Spleen (tissue), 11 donors: ENCODE measurements around the gene ST8SIA6. TPM values are rescaled to one million over a fixed set of nuclear protein-coding genes. Genes with fewer than 3 reads are reported as not detected.

Experiments
- DNase-seq: peaks from one replicate; pipeline ENCODE4 v3.0.0-alpha.2; 2020
- H3K27ac ChIP-seq, 8 donors: fragments of 200-600 bp; sonication (generic) in 7 of 8; 1 replicate in 4 of 8; 2 replicates in 4 of 8; pipeline versions ENCODE4 v1.5.0 to v1.8.0; 2016 to 2021; ENCODE audit warnings: inconsistent platforms in 4 of 8, mild to moderate bottlenecking in 4 of 8, moderate library complexity in 1 of 8
- H3K27me3 ChIP-seq, 7 donors: fragments of 200-600 bp; sonication (generic) in 6 of 7; replicated peaks in 1 of 7; 1 replicate in 4 of 7; 2 replicates in 3 of 7; pipeline versions ENCODE4 v1.5.0 to v1.8.0; 2016 to 2021; ENCODE audit warnings: inconsistent platforms in 3 of 7, mild to moderate bottlenecking in 1 of 7
- H3K36me3 ChIP-seq, 6 donors: fragments of 200-600 bp; sonication (generic) in 5 of 6; 1 replicate in 4 of 6; 2 replicates in 2 of 6; pipeline versions ENCODE4 v1.5.0 to v1.8.0; 2016 to 2021; ENCODE audit warnings: inconsistent platforms in 2 of 6
- H3K4me1 ChIP-seq, 6 donors: fragments of 200-600 bp; sonication (generic) in 5 of 6; 1 replicate in 3 of 6; 2 replicates in 3 of 6; pipeline versions ENCODE4 v1.5.0 to v1.8.0; 2016 to 2021; ENCODE audit warnings: inconsistent platforms in 3 of 6
- H3K4me3 ChIP-seq, 8 donors: fragments of 200-600 bp; sonication (generic) in 7 of 8; 1 replicate in 4 of 8; 2 replicates in 4 of 8; pipeline versions ENCODE4 v1.5.0 to v1.8.0; 2016 to 2021; ENCODE audit warnings: inconsistent platforms in 4 of 8, mild to moderate bottlenecking in 4 of 8, moderate library complexity in 2 of 8
- H3K9me3 ChIP-seq, 8 donors: fragments of 200-600 bp; sonication (generic) in 7 of 8; 1 replicate in 4 of 8; 2 replicates in 4 of 8; pipeline versions ENCODE4 v1.5.0 to v1.8.0; 2016 to 2021; ENCODE audit warnings: inconsistent platforms in 4 of 8
- CTCF ChIP-seq, 11 experiments: fragments of 200-600 bp in 7 of 11; fragments of 450-650 bp in 4 of 11; sonication (generic) in 4 of 11; IDR thresholded peaks in 8 of 11; conservative IDR thresholded peaks in 3 of 11; 1 replicate in 7 of 11; 2 replicates in 4 of 11; pipeline versions ENCODE4 v1.4.0 to v1.8.0; 2016 to 2021; ENCODE audit warnings: antibody characterized with exemption in 11 of 11, inconsistent platforms in 4 of 11, mild to moderate bottlenecking in 1 of 11
- POLR2A ChIP-seq, 3 donors: fragments of 450-650 bp; IDR thresholded peaks; one replicate each; pipeline ENCODE4 v1.5.1; 2017; ENCODE audit warnings: antibody characterized with exemption in 3 of 3, mild to moderate bottlenecking in 1 of 3
- POLR2AphosphoS5 ChIP-seq, 3 donors: sonication (generic); formaldehyde crosslinking; IDR thresholded peaks; one replicate each; pipeline ENCODE4 v1.5.1; 2017; ENCODE audit warnings: antibody characterized with exemption in 3 of 3
- WGBS, 5 donors: extraction: QIAGEN DNeasy Blood & Tissue Kit in 3 of 5; methylation state at CpG; one replicate each; pipeline versions ENCODE4 v1.1.5 to v1.1.7; 2013 to 2018; 5-methylcytosine and 5-hydroxymethylcytosine counted together
- intact Hi-C: fragments of 100-400 bp; cut with DNase I; formaldehyde crosslinking; loops from one replicate; pipeline ENCODE4 v1.15.0; 2023; ENCODE audit warnings: low total_unique reads
- polyA plus RNA-seq, 3 donors: library from polyadenylated mRNA; stranded (reverse); fragments of 200-250 nt; gene quantifications; one replicate each; pipeline ENCODE4 v1.2.1, GENCODE V29; 2013
- total RNA-seq, 7 donors: library from RNA; depleted of rRNA in 3 of 7; stranded (reverse); fragments of >200 nt in 3 of 7; fragmentation: NEBNext Ultra II Directional in 4 of 7; extraction: Animal tissue kit (Norgen Biotek cat#: 25700) in 4 of 7; gene quantifications; one replicate each; pipeline versions ENCODE4 v1.1.0 to v1.2.1, GENCODE V29; 2016 to 2021
- donor health status: healthy with polysubstance abuse.
- donor health status: DM: no; HTN: no; CAD: no; lungs with moderate emphysema.
- donor health status: DM: no; HTN: no; CAD: no.
- donor health status: Bipolar disorder and iron deficiency.
- donor health status: healthy.
- donor health status: DM: no; HTN: no; CAD: no.
- donor health status: DM: yes; HTN: yes; CAD: no.

The ST8SIA6 gene
- total and polyA plus RNA-seq, 10 donors, result 0.02 to 1.2 (median 1.0) TPM; not detected in 3

GRCh38 chr10:17309435-17309834 is 145.0 kb downstream of the ST8SIA6 start:
- WGBS, 5 donors, result 74 to 88% (median 80%) methylated on average over 2 of the region's 2 CpGs
- no peak for DNase-seq
- no peak overlapping the region for H3K4me3 ChIP-seq
- no peaks in the 10 kb centered on the region for H3K9me3 ChIP-seq
- no peaks in the 10 kb centered on the region for H3K36me3 ChIP-seq
- no peak overlapping the region for H3K27ac ChIP-seq
- no peaks in the 10 kb centered on the region for H3K27me3 ChIP-seq
- TF ChIP-seq POLR2A (IDR thresholded peaks at IDR 0.05) (no peak), POLR2AphosphoS5 (IDR thresholded peaks at IDR 0.05) (no peak), CTCF (IDR thresholded peaks at IDR 0.05 in 8 of 11, conservative IDR thresholded peaks at IDR 0.05 in 3 of 11) (no peak)
- intact Hi-C loops, result no loop called here
- no peaks in the 10 kb centered on the region for H3K4me1 ChIP-seq

GRCh38 chr10:17307123-17307522 is 147.3 kb downstream of the ST8SIA6 start:
- DNase-seq, result no peak
- no peak overlapping the region for H3K27ac ChIP-seq
- no peaks in the 10 kb centered on the region for H3K9me3 ChIP-seq
- no peaks in the 10 kb centered on the region for H3K36me3 ChIP-seq
- H3K4me3 ChIP-seq, result no peak overlapping the region
- no peak for TF ChIP-seq CTCF (IDR thresholded peaks at IDR 0.05 in 8 of 11, conservative IDR thresholded peaks at IDR 0.05 in 3 of 11)
- WGBS, 5 donors, result 60 to 79% (median 75%) methylated on average over 3 of the region's 3 CpGs
- intact Hi-C loops, result no loop called here
- no peaks in the 10 kb centered on the region for H3K4me1 ChIP-seq
- H3K27me3 ChIP-seq, result no peaks in the 10 kb centered on the region

- intact Hi-C loops, result no loop called here
- Histone ChIP-seq H3K4me3 (no peak overlapping the region), H3K36me3 (no peaks in the 10 kb centered on the region), H3K4me1 (no peaks in the 10 kb centered on the region), H3K9me3 (no peaks in the 10 kb centered on the region), H3K27ac (no peak overlapping the region), H3K27me3 (peaks cover 0 to 17% (median 0%) of the 10 kb centered on the region in 7 donors)
- no peak for DNase-seq
- 68 to 92% (median 79%) methylated on average over 4 of the region's 4 CpGs for WGBS, 5 donors
- no peak for TF ChIP-seq POLR2A (IDR thresholded peaks at IDR 0.05)
- TF ChIP-seq CTCF (IDR thresholded peaks at IDR 0.05 in 8 of 11, conservative IDR thresholded peaks at IDR 0.05 in 3 of 11), result no peak
- TF ChIP-seq POLR2AphosphoS5 (IDR thresholded peaks at IDR 0.05), result no peak
Observed at GRCh38 chr10:17292375-17292774, 162.0 kb downstream of the ST8SIA6 start.

GRCh38 chr10:17290226-17290625 is 164.2 kb downstream of the ST8SIA6 start:
- H3K27ac ChIP-seq, result no peak overlapping the region
- no peak for DNase-seq
- WGBS, 5 donors, result 19 to 41% (median 29%) methylated on average over 6 of the region's 6 CpGs
- H3K27me3 ChIP-seq, result peaks cover 0 to 17% (median 0%) of the 10 kb centered on the region in 7 donors
- intact Hi-C loops, result no loop called here
- H3K9me3 ChIP-seq, result no peaks in the 10 kb centered on the region
- H3K36me3 ChIP-seq, result no peaks in the 10 kb centered on the region
- TF ChIP-seq POLR2A (IDR thresholded peaks at IDR 0.05) (no peak), CTCF (IDR thresholded peaks at IDR 0.05 in 8 of 11, conservative IDR thresholded peaks at IDR 0.05 in 3 of 11) (peak in 1 of 11 experiments; percentile 8)
- no peak overlapping the region for H3K4me3 ChIP-seq
- no peaks in the 10 kb centered on the region for H3K4me1 ChIP-seq
